Left lung (tissue), 10 donors: Measurements from ENCODE around the gene CDK2AP2. TPM values are rescaled to one million over a fixed set of nuclear protein-coding genes. Genes with fewer than 3 reads are reported as not detected.

Experiments
- ATAC-seq: fragments of 200-7000 bp; cut with Tn5 transposase; one replicate; pipeline ENCODE4 v1.9.1; 2020; ENCODE audit warnings: moderate library complexity
- DNase-seq, 4 donors: peaks; one replicate each; pipeline ENCODE4 v3.0.0-alpha.2; 2013 to 2020
- H3K27ac ChIP-seq, 2 donors: fragments of 200-600 bp; sonication (generic) in 1 of 2; one replicate each; pipeline versions ENCODE4 v1.5.0 to v1.8.0; 2020 to 2021
- H3K27me3 ChIP-seq, 2 donors: fragments of 200-600 bp; sonication (generic) in 1 of 2; one replicate each; pipeline versions ENCODE4 v1.5.0 to v1.8.0; 2020 to 2021
- H3K36me3 ChIP-seq, 2 donors: fragments of 200-600 bp; sonication (generic) in 1 of 2; one replicate each; pipeline versions ENCODE4 v1.5.0 to v1.8.0; 2020 to 2021
- H3K4me1 ChIP-seq, 2 donors: fragments of 200-600 bp; one replicate each; pipeline ENCODE4 v1.8.0; 2021
- H3K4me3 ChIP-seq, 2 donors: fragments of 200-600 bp; sonication (generic) in 1 of 2; one replicate each; pipeline versions ENCODE4 v1.5.0 to v1.8.0; 2020 to 2021; ENCODE audit warnings: mild to moderate bottlenecking in 1 of 2
- H3K9me3 ChIP-seq, 2 donors: fragments of 200-600 bp; sonication (generic) in 1 of 2; one replicate each; pipeline versions ENCODE4 v1.5.0 to v1.8.0; 2020 to 2021
- CTCF ChIP-seq, 2 donors: fragments of 200-600 bp; sonication (generic) in 1 of 2; IDR thresholded peaks; one replicate each; pipeline versions ENCODE4 v1.5.0 to v1.8.0; 2021; ENCODE audit warnings: antibody characterized with exemption in 2 of 2
- intact Hi-C, 2 donors: fragments of 100-400 bp; cut with DNase I; formaldehyde crosslinking; loops; one replicate each; pipeline versions ENCODE4 v1.11.2 to v1.14.2; 2022
- polyA plus RNA-seq, 6 donors: library from polyadenylated mRNA; unstranded; fragments of 120-200 nt; gene quantifications; one replicate each; pipeline ENCODE4 v1.2.1, GENCODE V29; 2013; ENCODE audit not compliant: insufficient read length in 6 of 6
- total RNA-seq, 2 donors: library from RNA; stranded (reverse); fragmentation: NEBNext Ultra II Directional; extraction: Animal tissue kit (Norgen Biotek cat#: 25700); gene quantifications; one replicate each; pipeline ENCODE4 v1.2.1, GENCODE V29; 2021
- donor health status: DM: no; HTN: yes; CAD: no.
- donor health status: DM: no; HTN: no; CAD: no.

CDK2AP2 gene
- total and polyA plus RNA-seq, 8 donors: 25.8 to 92.8 (median 33.4) TPM

GRCh38 chr11:67522338-67522737, 14.4 kb upstream of the CDK2AP2 start:
- H3K4me3 ChIP-seq: no peak overlapping the region
- no peaks in the 10 kb centered on the region for H3K9me3 ChIP-seq
- H3K36me3 ChIP-seq: no peaks in the 10 kb centered on the region
- intact Hi-C loops: no loop called here
- peaks cover 0 to 8% of the 10 kb centered on the region in 2 donors for H3K27me3 ChIP-seq
- DNase-seq (peak in 1 of 4 donors; percentile 71), ATAC-seq (no peak)
- no peak overlapping the region for H3K27ac ChIP-seq
- no peaks in the 10 kb centered on the region for H3K4me1 ChIP-seq
- TF ChIP-seq CTCF (IDR thresholded peaks at IDR 0.05): no peak

GRCh38 chr11:67521924-67522323, 14.0 kb upstream of the CDK2AP2 start:
- TF ChIP-seq CTCF (IDR thresholded peaks at IDR 0.05): no peak
- DNase-seq: no peak
- Histone ChIP-seq H3K27ac (no peak overlapping the region), H3K36me3 (no peaks in the 10 kb centered on the region), H3K4me1 (no peaks in the 10 kb centered on the region), H3K9me3 (no peaks in the 10 kb centered on the region), H3K27me3 (peaks cover 0 to 8% of the 10 kb centered on the region in 2 donors), H3K4me3 (no peak overlapping the region)
- ATAC-seq: no peak
- intact Hi-C loops: no loop called here

GRCh38 chr11:67520856-67521824, 13.2 kb upstream of the CDK2AP2 start:
- ATAC-seq: no peak
- intact Hi-C loops: no loop called here

GRCh38 chr11:67519726-67520125, 11.8 kb upstream of the CDK2AP2 start:
- DNase-seq (peak in 1 of 4 donors; percentile 65), ATAC-seq (no peak)
- Histone ChIP-seq H3K4me1 (no peaks in the 10 kb centered on the region), H3K36me3 (no peaks in the 10 kb centered on the region), H3K27me3 (peaks cover 0 to 8% of the 10 kb centered on the region in 2 donors), H3K9me3 (no peaks in the 10 kb centered on the region), H3K4me3 (no peak overlapping the region), H3K27ac (no peak overlapping the region)
- intact Hi-C loops: no loop called here
- no peak for TF ChIP-seq CTCF (IDR thresholded peaks at IDR 0.05)

More at GRCh38 chr11:67520856-67521824, 13.2 kb upstream of the CDK2AP2 start:
- H3K27me3 ChIP-seq: peaks cover 0 to 8% of the 10 kb centered on the region in 2 donors
- no peak overlapping the region for H3K27ac ChIP-seq
- no peaks in the 10 kb centered on the region for H3K9me3 ChIP-seq
- peak in 1 of 4 donors; percentile 47 for DNase-seq
- no peak for TF ChIP-seq CTCF (IDR thresholded peaks at IDR 0.05)
- H3K4me1 ChIP-seq: no peaks in the 10 kb centered on the region
- H3K4me3 ChIP-seq: no peak overlapping the region
- H3K36me3 ChIP-seq: no peaks in the 10 kb centered on the region

GRCh38 chr11:67517784-67518552, 10.0 kb upstream of the CDK2AP2 start:
- no peak for ATAC-seq
- Histone ChIP-seq H3K4me1 (no peaks in the 10 kb centered on the region), H3K36me3 (no peaks in the 10 kb centered on the region), H3K27ac (no peak overlapping the region), H3K9me3 (no peaks in the 10 kb centered on the region), H3K27me3 (peaks cover 0 to 11% of the 10 kb centered on the region in 2 donors), H3K4me3 (no peak overlapping the region)
- DNase-seq: no peak
- TF ChIP-seq CTCF (IDR thresholded peaks at IDR 0.05): no peak
- intact Hi-C loops: no loop called here
